GM18858 (cell line): ENCODE data around the gene OR52N2.

Source experiments
- ATAC-seq: cut with Tn5 transposase; IDR thresholded peaks from one replicate; pipeline ENCODE4 v1.9.1; 2021; ENCODE audit not compliant: unreplicated experiment

Gene OR52N2

DNA sequence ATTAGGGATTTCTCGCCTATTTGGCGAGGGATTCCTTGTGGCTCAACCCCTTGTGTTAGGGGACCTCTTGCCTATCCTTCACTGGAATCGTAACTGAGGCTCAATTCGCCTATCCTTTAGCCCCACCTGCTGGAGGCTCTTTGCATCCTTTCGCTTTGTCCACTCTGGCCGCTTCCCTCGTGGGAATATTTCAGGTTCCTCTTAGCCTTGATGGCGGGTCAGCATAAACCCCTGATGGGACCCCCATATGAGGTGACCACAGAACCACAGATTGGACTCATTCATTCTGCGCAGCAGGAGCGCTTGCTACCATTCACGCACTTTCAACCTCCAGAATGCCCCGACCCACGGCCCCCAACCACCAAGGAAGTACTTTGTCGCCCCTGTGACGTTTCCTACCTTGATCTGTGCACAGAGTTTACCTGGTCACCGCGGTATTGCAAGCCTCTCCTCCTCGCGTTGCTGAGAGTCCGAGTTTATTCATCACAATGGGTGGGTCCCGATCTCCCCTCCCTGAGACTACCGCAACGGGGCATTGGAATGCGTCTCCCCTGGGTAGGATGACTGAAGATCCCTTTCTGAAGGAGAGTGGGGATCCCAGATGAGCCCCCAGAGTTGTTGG lies at the start of gene OR52N2:
Gene OR52N2 (plus strand): TSS at position 425 of the 622 bp plus-strand sequence. CDS start 11,412 bp downstream, outside the sequence.
- ATAC-seq = peak; percentile 89

GRCh38 chr11:5767056-5767455 lies 41.7 kb upstream of the OR52N2 start:
- no peak for ATAC-seq

- ATAC-seq = no peak
These were observed 25.5 kb upstream of the OR52N2 start, which contains the start of gene OR52N5 for GRCh38 chr11:5783255-5783654. Gene OR52N5 (minus strand): TSS chr11:5783355. CDS start chr11:5778634, 4,721 bp downstream.

DNA sequence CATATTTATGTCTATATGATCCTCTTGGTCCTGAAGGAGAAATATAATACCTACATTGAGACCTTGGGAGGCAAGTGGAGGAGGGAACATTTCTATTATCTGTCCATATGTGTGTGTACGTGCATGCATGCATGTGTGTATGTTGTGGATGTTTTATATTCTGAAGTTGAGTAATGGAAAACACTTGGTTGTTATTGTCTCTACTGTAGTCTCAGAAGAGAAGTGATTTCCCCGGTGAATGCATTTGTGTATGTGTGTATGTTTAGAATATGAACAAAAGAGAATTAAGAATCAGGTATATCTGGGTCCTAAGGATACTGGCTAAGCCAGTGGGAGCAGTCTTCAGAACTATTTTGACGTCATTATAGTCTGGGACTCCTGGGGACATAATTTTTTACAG lies 17.6 kb upstream of the OR52N2 start, which contains the start of gene OR52N1:
Gene OR52N1 (minus strand): TSS at position 101 of the 400 bp plus-strand sequence. CDS start 2,449 bp downstream, outside the sequence.
- ATAC-seq = no peak

- no peak for ATAC-seq
These were observed 12.2 kb upstream of the OR52N2 start for GRCh38 chr11:5796541-5796940.

GRCh38 chr11:5803982-5804381 lies 4.7 kb upstream of the OR52N2 start:
- ATAC-seq = no peak

GRCh38 chr11:5807580-5807979 lies 1.1 kb upstream of the OR52N2 start:
- ATAC-seq = no peak

DNA sequence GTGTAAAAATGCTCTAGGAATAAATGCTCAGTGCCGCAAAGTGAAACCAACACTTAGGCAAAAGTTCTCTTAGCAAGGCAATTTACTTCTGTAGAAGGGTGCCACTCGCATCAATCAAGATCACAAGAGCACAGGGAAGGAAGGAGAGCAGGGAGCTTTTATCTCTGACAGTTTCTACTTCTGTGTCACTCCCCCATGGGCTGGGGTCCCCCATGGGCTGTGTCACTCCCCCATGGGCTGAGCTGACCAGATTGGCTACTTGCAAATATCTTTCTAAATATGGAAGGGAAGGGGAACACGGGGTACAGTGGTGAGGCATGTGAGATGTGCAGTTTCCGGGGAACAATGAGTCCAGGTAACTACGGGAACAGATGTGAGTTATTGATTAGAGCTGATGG lies 397 bp downstream of the OR52N2 start:
- ATAC-seq = no peak

DNA sequence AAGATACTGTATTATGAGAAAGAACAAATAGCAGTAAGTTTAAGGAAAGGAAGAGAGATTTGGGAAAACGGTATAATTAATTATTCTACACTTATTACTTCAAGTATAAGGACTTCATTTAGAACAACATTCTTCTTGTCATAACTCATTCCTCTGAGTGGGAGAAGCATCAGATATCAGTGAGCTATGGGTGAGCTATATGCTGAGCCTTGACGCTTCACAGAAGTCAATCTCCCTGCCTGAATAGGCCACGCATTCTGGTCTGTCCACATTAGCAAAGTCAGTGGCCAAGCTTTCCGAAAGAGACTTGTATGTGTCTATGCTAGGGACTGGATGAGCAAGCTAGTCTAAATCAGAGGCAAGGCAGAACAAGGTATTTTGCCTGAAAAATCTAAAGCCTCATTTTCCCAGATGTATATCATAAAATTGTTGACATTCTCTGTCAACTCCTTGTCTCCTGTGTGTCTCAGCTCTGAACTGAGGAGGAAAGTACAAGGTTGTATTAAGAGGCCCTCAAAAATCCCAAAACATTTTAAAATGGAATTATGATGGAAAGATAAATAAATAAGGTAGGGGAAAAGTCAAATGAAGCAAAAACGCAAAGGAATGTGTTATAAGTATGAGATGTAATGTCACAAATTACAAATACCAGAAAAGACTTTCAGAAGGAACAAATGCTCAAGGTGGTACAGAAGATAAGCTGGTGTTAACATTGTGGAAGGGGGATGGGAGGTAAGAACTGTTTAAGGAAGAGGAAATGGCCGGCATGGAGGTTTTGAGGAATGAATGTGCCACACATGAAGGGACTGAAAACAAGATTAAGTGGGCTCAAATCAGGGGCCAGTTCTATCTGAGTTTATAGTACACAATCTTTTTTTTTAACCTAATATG lies 1.4 kb downstream of the OR52N2 start:
- ATAC-seq = no peak

DNA sequence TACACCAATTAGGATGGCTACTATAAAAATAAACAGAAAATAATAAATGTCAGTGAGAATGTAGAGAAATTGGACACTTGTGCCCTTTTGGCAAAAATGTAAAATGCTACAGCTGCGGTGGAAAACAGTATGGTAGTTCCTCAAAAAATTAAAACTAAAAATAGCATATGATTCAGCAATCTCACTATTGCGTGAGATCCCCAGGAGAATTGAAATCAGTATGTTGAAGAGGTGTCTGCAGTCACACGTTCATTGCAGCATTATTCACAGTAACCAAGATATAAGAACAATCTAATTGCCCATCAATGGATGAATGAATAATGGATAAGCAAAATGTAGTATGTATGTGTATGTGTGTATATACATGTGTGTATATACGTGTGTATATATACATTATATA lies 6.8 kb downstream of the OR52N2 start:
- ATAC-seq = peak; percentile 48

DNA sequence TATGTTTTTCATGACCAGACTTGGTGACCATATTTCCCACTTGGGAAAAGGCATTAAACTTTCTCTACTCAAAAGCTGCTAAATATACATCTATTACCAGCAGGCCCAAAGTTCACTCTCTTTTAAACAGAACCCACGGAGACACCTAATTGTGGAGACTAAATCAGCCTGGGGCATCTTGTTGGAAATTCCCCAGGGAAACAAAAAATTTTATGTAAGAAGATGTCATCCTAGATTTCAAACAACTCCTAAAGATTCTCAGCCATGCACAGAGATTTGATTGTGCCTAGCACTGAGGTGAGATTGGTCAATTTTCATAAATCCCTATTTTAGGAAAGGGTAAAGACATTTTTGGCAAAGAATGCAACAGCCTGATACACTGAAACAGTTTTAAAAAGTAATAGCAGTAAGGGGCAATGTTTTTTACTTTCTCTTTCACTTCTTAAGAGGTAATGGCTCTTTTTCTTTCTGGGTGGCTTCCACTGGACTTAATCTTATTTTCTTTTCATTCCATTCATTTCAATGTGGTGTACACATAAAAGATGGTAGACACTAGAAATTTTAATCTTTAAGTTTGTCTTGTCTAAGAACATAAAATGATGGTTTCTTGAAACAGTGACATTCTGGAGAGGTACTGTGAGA lies 9.6 kb downstream of the OR52N2 start:
- ATAC-seq = no peak

DNA sequence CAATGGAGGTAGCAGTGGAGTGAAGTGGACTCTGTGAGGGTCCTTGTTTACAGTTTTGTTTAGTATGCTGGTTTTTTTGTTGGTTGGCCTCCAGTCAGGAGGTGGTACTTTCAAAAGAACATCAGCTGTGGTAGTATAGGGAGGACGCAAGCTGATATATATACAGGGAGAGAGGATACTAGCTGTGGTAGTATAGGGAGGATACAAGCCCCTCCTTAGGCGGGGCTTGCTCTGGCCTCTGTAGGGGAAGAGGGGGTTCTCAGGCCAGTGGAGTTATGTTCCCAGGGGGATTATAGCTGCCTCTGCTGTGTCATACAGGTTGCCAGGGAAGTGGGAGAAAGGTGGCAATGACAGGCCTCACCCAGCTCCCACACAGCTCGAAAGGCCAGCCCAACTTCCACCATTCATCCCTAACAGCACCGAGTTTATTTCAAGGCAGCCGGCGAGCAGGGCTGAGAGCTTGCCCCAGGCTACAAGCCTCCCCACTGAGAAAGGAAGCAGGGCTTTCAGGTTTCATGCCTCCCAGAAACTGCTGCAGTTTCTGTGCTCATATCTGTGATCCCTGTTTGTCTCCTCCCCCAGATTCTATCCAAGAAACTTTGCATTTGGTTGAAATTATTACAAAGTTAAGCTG lies 22.6 kb downstream of the OR52N2 start:
- ATAC-seq = no peak

DNA sequence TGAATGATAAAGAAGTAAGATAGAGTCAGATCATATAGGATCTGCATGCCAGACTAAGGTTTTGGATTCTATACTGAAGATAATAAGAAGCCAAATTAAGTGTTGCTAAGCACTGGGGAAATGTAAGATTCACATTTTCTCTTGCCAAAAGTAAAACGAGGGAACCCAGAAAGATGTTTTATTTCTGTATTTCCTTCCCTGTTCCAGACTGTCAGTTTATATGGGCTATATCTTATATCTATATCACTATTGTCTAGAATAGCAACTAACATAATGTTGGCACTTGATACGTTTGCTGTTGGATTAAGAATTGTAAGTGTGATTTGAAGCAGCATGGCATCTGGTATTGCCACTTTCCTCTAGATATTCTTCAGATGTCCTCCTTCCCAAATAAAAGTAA lies 24.7 kb downstream of the OR52N2 start:
- no peak for ATAC-seq

- ATAC-seq = no peak
These were observed 29.0 kb downstream of the OR52N2 start for GRCh38 chr11:5837695-5838094.

DNA sequence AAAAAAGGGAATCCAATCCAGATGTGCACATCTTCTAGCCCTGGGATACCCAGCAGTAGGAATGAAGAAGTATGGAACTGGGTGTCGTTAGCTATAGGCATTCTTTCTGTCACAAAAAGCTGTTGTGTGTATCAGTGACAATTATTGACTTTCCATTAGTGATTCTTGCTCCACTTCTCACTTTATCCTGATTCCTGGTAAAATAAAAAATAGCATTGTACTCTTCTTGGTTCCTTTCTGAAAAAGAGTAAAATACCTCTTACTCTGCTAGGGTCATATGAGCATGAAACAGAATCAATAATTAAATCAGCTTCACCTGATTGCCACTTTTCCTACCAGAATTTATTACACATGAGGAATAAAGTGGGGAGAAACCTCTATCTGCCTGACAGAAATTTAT lies 33.1 kb downstream of the OR52N2 start, which contains the start of gene OR52E6:
Gene OR52E6 (minus strand): TSS at position 101 of the 400 bp plus-strand sequence. CDS start 0 bp downstream, at position 101.
- ATAC-seq = no peak

DNA sequence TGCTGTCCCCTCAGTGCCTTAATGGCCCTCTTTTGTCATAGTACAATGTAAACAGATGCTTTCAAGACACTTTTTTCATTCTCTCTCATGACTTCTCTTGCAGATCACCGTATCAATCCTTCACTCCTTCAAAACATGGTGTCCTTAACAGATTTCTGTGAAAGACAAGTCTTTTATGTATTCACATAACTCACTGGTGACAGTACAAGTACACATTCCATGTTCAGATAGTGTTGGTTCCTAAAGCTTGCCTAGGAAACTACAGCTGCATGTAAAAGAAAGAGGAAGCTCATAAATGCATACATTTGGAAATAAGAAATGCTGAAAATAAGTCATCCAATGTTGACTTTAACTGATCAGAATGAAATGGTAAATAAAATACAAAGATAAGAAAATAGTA lies 38.0 kb downstream of the OR52N2 start:
- ATAC-seq = no peak

DNA sequence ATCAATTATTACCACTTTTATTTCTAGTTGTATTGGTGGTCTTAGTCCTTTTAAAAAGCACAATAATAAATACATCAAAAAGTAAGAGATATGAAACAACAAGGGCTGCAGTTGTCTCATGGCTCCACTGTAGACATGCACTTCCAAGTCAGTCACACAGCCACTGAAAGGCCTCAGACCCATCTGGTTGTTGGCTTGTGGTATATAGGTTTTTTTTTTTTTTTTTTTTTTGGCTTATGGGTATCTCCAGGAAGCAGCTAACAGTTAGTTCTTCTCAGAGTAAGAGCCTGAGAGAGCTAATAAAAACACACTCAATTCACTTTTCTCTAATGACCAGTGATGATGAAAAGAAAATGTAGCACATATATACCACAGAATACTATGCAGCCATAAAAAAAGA lies 39.0 kb downstream of the OR52N2 start:
- no peak for ATAC-seq

DNA sequence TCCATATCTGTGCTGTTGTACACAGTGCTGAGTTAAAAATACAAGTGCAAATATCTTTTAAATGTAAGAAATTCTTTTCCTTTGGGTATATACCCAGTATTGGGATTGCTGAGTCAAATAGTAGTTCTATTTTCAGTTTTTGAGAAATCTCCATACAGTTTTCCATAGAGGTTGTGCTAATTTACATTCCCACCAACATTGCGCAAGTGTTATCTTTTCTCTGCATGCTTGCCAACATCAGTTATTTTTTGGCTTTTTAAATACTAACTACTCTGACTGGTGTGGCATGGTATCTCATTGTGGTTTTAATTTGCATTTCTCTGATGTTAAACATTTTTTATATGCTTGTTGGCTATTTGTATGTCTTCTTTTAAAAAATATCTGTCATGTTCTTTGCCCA lies 42.3 kb downstream of the OR52N2 start:
- ATAC-seq = no peak

DNA sequence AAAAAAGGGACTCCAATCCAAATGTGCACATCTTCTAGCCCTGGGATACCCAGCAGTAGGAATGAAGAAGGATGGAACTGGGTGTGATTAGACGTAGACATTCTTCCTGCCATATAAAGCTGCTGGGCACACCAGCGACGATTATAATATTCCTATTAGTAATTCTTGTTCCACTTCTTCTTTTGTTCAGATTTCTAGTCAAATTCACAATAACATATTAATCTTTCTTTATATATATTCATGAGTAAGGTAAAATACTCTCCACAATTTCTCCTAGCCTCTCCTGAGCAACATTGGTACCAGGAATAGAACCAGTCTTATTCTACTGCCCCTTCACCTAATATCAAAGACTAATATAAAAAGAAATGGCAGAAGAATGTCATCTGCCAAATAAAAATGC lies 48.9 kb downstream of the OR52N2 start, which contains the start of gene OR52E8:
Gene OR52E8 (minus strand): TSS at position 101 of the 400 bp plus-strand sequence. CDS start 0 bp downstream, at position 101.
- ATAC-seq = no peak

DNA sequence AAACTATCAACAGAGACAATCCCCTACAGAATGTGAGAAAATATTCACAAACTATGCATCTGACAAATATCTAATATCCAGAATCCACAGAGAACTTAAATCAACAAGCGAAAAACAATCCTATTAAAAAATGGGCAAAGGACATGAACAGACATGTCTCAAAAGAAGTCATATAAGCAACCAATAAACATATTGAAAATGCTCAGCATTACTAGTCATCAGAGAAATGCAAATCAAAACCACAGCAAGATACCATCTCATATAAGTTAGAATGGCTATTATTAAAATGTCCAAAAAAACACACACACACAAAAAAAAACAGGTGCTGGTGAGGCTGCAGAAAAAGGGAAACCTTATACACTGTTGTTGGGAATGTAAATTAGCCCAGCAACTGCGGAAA lies 57.1 kb downstream of the OR52N2 start:
- no peak for ATAC-seq
